ENCODE measurements around the gene CTDSP1.

Gene CTDSP1

DNA sequence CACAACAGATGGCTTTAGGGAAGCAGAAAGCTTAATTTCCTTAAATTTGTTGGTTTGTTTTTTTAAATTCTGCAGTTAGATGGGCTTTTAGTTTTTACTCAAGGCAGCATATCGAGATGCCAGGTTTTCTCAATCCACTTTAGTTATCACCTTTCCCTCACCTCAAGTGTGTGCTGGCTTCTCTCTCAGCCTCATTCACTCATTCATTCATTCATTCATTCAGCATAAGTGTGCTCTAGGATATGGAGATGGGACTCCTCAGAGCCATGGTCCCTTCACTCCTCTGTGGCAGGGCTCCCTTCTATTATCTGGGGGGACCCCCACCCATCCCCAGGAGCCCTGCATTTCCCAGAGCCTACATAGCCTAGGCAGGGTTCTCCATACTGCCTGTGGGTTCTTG is 38.3 kb downstream of the CTDSP1 start:
- in situ Hi-C loops (cut with MboI; ENCODE audit: low pct_unique_long_range_greater_than_20kb, low sequenced_read_pairs, unreplicated experiment) = no loop called here

GRCh38 chr2:218438596-218438995 is 38.9 kb downstream of the CTDSP1 start:
- TF ChIP-seq, protein P1, sequence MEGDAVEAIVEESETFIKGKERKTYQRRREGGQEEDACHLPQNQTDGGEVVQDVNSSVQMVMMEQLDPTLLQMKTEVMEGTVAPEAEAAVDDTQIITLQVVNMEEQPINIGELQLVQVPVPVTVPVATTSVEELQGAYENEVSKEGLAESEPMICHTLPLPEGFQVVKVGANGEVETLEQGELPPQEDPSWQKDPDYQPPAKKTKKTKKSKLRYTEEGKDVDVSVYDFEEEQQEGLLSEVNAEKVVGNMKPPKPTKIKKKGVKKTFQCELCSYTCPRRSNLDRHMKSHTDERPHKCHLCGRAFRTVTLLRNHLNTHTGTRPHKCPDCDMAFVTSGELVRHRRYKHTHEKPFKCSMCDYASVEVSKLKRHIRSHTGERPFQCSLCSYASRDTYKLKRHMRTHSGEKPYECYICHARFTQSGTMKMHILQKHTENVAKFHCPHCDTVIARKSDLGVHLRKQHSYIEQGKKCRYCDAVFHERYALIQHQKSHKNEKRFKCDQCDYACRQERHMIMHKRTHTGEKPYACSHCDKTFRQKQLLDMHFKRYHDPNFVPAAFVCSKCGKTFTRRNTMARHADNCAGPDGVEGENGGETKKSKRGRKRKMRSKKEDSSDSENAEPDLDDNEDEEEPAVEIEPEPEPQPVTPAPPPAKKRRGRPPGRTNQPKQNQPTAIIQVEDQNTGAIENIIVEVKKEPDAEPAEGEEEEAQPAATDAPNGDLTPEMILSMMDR (IDR thresholded peaks at IDR 0.05; ENCODE audit: extremely low read depth, insufficient read depth, missing control alignments) = no peak
- in situ Hi-C loops (cut with MboI; ENCODE audit: low pct_unique_long_range_greater_than_20kb, low sequenced_read_pairs, unreplicated experiment) = no loop called here
- DNase-seq (ENCODE audit: low spot score) = no peak

More for the DNA sequence above, 38.3 kb downstream of the CTDSP1 start:
- DNase-seq (ENCODE audit: low spot score) = no peak
- TF ChIP-seq, protein P1 (IDR thresholded peaks at IDR 0.05; ENCODE audit: extremely low read depth, insufficient read depth, missing control alignments) = no peak

DNA sequence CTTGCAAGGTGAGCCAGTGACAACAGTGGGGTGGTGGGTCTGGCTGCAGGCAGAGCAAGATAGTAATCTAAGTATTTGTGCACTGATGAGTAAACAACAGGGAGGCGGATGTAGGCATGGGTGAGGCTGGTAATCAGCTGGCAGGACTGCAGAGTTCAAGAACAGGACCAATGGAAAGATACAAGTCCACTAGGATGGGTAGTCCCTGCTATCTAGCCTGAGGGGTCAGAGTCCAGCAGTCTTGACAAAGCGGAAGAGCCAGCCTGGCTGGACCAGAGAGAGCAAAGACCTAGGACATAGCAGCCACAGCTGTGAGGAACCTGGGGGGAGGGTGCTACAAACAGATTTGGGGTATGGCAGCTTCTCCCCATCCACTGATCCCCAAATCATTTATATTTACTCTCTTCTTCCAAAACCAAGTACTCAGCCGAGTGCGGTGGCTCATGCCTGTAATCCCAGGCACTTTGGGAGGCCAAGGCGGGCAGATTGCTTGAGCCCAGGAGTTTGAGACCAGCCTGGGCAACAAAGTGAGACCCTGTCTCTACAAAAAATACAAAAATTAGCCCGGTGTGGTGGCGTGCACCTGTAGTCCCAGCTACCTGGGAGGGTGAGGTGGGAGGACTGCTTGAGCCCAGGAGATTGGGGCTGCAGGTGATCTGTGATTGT is 45.2 kb downstream of the CTDSP1 start:
- in situ Hi-C loops (cut with MboI; ENCODE audit: low pct_unique_long_range_greater_than_20kb, low sequenced_read_pairs, unreplicated experiment) = no loop called here

GRCh38 chr2:218445602-218446001 is 45.9 kb downstream of the CTDSP1 start:
- in situ Hi-C loops (cut with MboI; ENCODE audit: low pct_unique_long_range_greater_than_20kb, low sequenced_read_pairs, unreplicated experiment) = no loop called here
- no peak for DNase-seq (ENCODE audit: low spot score)
- TF ChIP-seq, protein P1 (IDR thresholded peaks at IDR 0.05; ENCODE audit: extremely low read depth, insufficient read depth, missing control alignments) = no peak

More for the DNA sequence above, 45.2 kb downstream of the CTDSP1 start:
- no peak for DNase-seq (ENCODE audit: low spot score)
- TF ChIP-seq, protein P1 (IDR thresholded peaks at IDR 0.05; ENCODE audit: extremely low read depth, insufficient read depth, missing control alignments) = no peak

GRCh38 chr2:218446547-218446946 is 46.9 kb downstream of the CTDSP1 start:
- no peak for DNase-seq (ENCODE audit: low spot score)
- in situ Hi-C loops (cut with MboI; ENCODE audit: low pct_unique_long_range_greater_than_20kb, low sequenced_read_pairs, unreplicated experiment) = no loop called here
- TF ChIP-seq, protein P1 (IDR thresholded peaks at IDR 0.05; ENCODE audit: extremely low read depth, insufficient read depth, missing control alignments) = no peak

DNA sequence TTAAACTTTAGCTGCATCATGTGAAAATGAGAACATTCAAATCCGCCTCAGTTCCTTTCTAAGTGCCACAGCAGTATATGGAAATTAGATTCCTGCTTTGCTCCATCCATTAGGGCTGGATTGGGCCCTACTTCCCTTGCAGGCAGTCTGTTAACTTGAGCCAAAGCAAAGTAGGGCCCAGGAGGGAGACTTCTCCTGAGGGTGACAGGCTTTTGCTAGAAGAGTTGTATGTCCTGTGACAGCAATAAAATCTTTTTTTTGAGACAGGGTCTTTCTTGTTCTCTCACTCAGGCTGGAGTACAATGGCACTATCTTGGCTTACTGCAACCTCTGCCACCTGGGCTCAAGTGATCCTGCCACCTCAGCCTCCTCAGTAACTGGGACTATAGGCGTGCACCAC is 47.4 kb downstream of the CTDSP1 start:
- no peak for DNase-seq (ENCODE audit: low spot score)
- TF ChIP-seq, protein P1 (IDR thresholded peaks at IDR 0.05; ENCODE audit: extremely low read depth, insufficient read depth, missing control alignments) = no peak
- in situ Hi-C loops (cut with MboI; ENCODE audit: low pct_unique_long_range_greater_than_20kb, low sequenced_read_pairs, unreplicated experiment) = no loop called here
